WTC11 (cell line): ENCODE results near the gene SMIM28. TPM values are rescaled to one million over a fixed set of nuclear protein-coding genes. Genes with fewer than 3 reads are reported as not detected.

Experiments used
- ATF1 ChIP-seq: sonication (generic); formaldehyde crosslinking; IDR thresholded peaks from 2 replicates; pipeline ENCODE4 v1.8.1; 2023; ENCODE audit warnings: mild to moderate bottlenecking, moderate library complexity, missing genetic modification reagents
- ATF3 ChIP-seq: sonication (generic); formaldehyde crosslinking; conservative IDR thresholded peaks from 2 replicates; pipeline ENCODE4 v1.8.1; 2022; ENCODE audit warnings: mild to moderate bottlenecking, missing genetic modification reagents
- E2F5 ChIP-seq: sonication (generic); formaldehyde crosslinking; IDR thresholded peaks from 2 replicates; pipeline ENCODE4 v1.8.1; 2022; ENCODE audit warnings: mild to moderate bottlenecking, moderate library complexity, missing genetic modification reagents
- EMX1 ChIP-seq: fragments of 250-450 bp; sonication (Bioruptor Pico); IDR thresholded peaks from 2 replicates; pipeline ENCODE4 v1.8.0; 2021; ENCODE audit warnings: mild to moderate bottlenecking
- ESRRA ChIP-seq: sonication (generic); formaldehyde crosslinking; IDR thresholded peaks from 2 replicates; pipeline ENCODE4 v1.8.1; 2022; ENCODE audit warnings: mild to moderate bottlenecking, missing genetic modification reagents, borderline replicate concordance
- FOXP1 ChIP-seq: sonication (generic); formaldehyde crosslinking; IDR thresholded peaks from 2 replicates; pipeline ENCODE4 v1.8.0; 2022; ENCODE audit warnings: missing genetic modification reagents, mild to moderate bottlenecking, moderate library complexity, borderline replicate concordance
- GABPB1 ChIP-seq: sonication (generic); formaldehyde crosslinking; IDR thresholded peaks from 2 replicates; pipeline ENCODE4 v1.8.1; 2023; ENCODE audit warnings: mild to moderate bottlenecking, missing genetic modification reagents
- JAZF1 ChIP-seq: fragments of 250-450 bp; sonication (Bioruptor Pico); IDR thresholded peaks from 2 replicates; pipeline ENCODE4 v1.9.0; 2021; ENCODE audit warnings: moderate library complexity, mild to moderate bottlenecking, inconsistent platforms
- MLX ChIP-seq: sonication (generic); formaldehyde crosslinking; IDR thresholded peaks from 2 replicates; pipeline ENCODE4 v1.8.1; 2023; ENCODE audit warnings: mild to moderate bottlenecking, missing genetic modification reagents, moderate library complexity
- OVOL2 ChIP-seq: fragments of 250-450 bp; sonication (Bioruptor Pico); IDR thresholded peaks from 2 replicates; pipeline ENCODE4 v1.9.0; 2021; ENCODE audit warnings: mild to moderate bottlenecking, borderline replicate concordance
- RELA ChIP-seq: sonication (generic); formaldehyde crosslinking; IDR thresholded peaks from 2 replicates; pipeline ENCODE4 v1.8.1; 2022; ENCODE audit warnings: missing genetic modification reagents, mild to moderate bottlenecking, borderline replicate concordance
- SMAD4 ChIP-seq: sonication (generic); formaldehyde crosslinking; IDR thresholded peaks from 2 replicates; pipeline ENCODE4 v1.8.0; 2022; ENCODE audit warnings: mild to moderate bottlenecking, missing genetic modification reagents
- STAT6 ChIP-seq: sonication (generic); formaldehyde crosslinking; conservative IDR thresholded peaks from 2 replicates; pipeline ENCODE4 v1.8.1; 2023; ENCODE audit warnings: mild to moderate bottlenecking, low read depth, missing genetic modification reagents, moderate library complexity
- TCF7 ChIP-seq: sonication (generic); formaldehyde crosslinking; IDR thresholded peaks from 2 replicates; pipeline ENCODE4 v1.8.0; 2022; ENCODE audit warnings: mild to moderate bottlenecking, low read depth, missing genetic modification reagents, moderate library complexity
- ZNF121 ChIP-seq: sonication (generic); formaldehyde crosslinking; IDR thresholded peaks from 2 replicates; pipeline ENCODE4 v1.8.0; 2023; ENCODE audit warnings: missing genetic modification reagents
- ZNF281 ChIP-seq: sonication (generic); formaldehyde crosslinking; IDR thresholded peaks from 2 replicates; pipeline ENCODE4 v1.8.0; 2023; ENCODE audit warnings: mild to moderate bottlenecking, missing genetic modification reagents
- ZNF396 ChIP-seq: fragments of 250-450 bp; sonication (Bioruptor Pico); IDR thresholded peaks from 2 replicates; pipeline ENCODE4 v1.8.0; 2021; ENCODE audit warnings: mild to moderate bottlenecking, moderate library complexity, borderline replicate concordance
- ZNF512 ChIP-seq: sonication (generic); formaldehyde crosslinking; IDR thresholded peaks from 2 replicates; pipeline ENCODE4 v1.8.1; 2022; ENCODE audit warnings: missing genetic modification reagents, borderline replicate concordance
- ZSCAN18 ChIP-seq: fragments of 250-450 bp; sonication (Bioruptor Pico); IDR thresholded peaks from 2 replicates; pipeline ENCODE4 v2.1.2; 2022; ENCODE audit warnings: mild to moderate bottlenecking, moderate library complexity
- total RNA-seq: library from RNA; stranded (reverse); gene quantifications from 3 replicates; pipeline ENCODE4 v1.2.3, GENCODE V29; 2021
- TF ChIP-seq, protein P1 (sequence below): sonication (generic); formaldehyde crosslinking; IDR thresholded peaks from 2 replicates; pipeline ENCODE4 v1.8.1; 2023; ENCODE audit warnings: mild to moderate bottlenecking, missing genetic modification reagents
- TF ChIP-seq, protein P2 (sequence below): sonication (generic); formaldehyde crosslinking; IDR thresholded peaks from 2 replicates; pipeline ENCODE4 v1.8.1; 2023; ENCODE audit warnings: mild to moderate bottlenecking, missing genetic modification reagents, borderline replicate concordance

Gene SMIM28
- total RNA-seq, 1 experiment from 2014 or later: not detected

GRCh38 chr6:138403801-138404665 lies 26.3 kb downstream of the SMIM28 start, which contains the start of gene HEBP2 (continued):
- TF ChIP-seq MLX (no peak), E2F5 (CRISPR knock-in tag) (peak; percentile 89; the same call in 1 of the 2 replicates), ZNF396 (CRISPR knock-in tag) (no peak), ZNF121 (CRISPR knock-in tag) (no peak), EMX1 (CRISPR knock-in tag) (no peak), FOXP1 (CRISPR knock-in tag) (peak; percentile 42; the same call in 1 of the 2 replicates), ZSCAN18 (no peak), ZNF512 (no peak), ATF1 (CRISPR knock-in tag) (no peak), GABPB1 (CRISPR knock-in tag) (peak; percentile 87), TCF7 (CRISPR knock-in tag) (no peak), RELA (no peak), JAZF1 (no peak), ZNF281 (CRISPR knock-in tag) (no peak), ATF3 (CRISPR knock-in tag) (no peak), OVOL2 (no peak), SMAD4 (CRISPR knock-in tag) (no peak), STAT6 (CRISPR knock-in tag) (no peak), ESRRA (CRISPR knock-in tag) (peak; percentile 74; the same call in 1 of the 2 replicates)
- TF ChIP-seq, protein P1, sequence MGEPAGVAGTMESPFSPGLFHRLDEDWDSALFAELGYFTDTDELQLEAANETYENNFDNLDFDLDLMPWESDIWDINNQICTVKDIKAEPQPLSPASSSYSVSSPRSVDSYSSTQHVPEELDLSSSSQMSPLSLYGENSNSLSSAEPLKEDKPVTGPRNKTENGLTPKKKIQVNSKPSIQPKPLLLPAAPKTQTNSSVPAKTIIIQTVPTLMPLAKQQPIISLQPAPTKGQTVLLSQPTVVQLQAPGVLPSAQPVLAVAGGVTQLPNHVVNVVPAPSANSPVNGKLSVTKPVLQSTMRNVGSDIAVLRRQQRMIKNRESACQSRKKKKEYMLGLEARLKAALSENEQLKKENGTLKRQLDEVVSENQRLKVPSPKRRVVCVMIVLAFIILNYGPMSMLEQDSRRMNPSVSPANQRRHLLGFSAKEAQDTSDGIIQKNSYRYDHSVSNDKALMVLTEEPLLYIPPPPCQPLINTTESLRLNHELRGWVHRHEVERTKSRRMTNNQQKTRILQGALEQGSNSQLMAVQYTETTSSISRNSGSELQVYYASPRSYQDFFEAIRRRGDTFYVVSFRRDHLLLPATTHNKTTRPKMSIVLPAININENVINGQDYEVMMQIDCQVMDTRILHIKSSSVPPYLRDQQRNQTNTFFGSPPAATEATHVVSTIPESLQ (CRISPR knock-in tag): no peak
- TF ChIP-seq, protein P2, sequence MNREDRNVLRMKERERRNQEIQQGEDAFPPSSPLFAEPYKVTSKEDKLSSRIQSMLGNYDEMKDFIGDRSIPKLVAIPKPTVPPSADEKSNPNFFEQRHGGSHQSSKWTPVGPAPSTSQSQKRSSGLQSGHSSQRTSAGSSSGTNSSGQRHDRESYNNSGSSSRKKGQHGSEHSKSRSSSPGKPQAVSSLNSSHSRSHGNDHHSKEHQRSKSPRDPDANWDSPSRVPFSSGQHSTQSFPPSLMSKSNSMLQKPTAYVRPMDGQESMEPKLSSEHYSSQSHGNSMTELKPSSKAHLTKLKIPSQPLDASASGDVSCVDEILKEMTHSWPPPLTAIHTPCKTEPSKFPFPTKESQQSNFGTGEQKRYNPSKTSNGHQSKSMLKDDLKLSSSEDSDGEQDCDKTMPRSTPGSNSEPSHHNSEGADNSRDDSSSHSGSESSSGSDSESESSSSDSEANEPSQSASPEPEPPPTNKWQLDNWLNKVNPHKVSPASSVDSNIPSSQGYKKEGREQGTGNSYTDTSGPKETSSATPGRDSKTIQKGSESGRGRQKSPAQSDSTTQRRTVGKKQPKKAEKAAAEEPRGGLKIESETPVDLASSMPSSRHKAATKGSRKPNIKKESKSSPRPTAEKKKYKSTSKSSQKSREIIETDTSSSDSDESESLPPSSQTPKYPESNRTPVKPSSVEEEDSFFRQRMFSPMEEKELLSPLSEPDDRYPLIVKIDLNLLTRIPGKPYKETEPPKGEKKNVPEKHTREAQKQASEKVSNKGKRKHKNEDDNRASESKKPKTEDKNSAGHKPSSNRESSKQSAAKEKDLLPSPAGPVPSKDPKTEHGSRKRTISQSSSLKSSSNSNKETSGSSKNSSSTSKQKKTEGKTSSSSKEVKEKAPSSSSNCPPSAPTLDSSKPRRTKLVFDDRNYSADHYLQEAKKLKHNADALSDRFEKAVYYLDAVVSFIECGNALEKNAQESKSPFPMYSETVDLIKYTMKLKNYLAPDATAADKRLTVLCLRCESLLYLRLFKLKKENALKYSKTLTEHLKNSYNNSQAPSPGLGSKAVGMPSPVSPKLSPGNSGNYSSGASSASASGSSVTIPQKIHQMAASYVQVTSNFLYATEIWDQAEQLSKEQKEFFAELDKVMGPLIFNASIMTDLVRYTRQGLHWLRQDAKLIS (CRISPR knock-in tag): no peak
